ENCODE data around the gene CPNE2.

- TF ChIP-seq CTCF (conservative IDR thresholded peaks at IDR 0.05) (no peak), ZFX (IDR thresholded peaks at IDR 0.05) (no peak)
Measured at GRCh38 chr16:57127836-57128235, 35.5 kb downstream of the CPNE2 start.
